HG02885 (cell line): ENCODE measurements around the gene TCF7.

ENCODE experiments used
- ATAC-seq: cut with Tn5 transposase; IDR thresholded peaks from one replicate; pipeline ENCODE4 v1.9.1; 2021; ENCODE audit warnings: mild to moderate bottlenecking; ENCODE audit not compliant: unreplicated experiment, poor library complexity

The TCF7 gene

DNA sequence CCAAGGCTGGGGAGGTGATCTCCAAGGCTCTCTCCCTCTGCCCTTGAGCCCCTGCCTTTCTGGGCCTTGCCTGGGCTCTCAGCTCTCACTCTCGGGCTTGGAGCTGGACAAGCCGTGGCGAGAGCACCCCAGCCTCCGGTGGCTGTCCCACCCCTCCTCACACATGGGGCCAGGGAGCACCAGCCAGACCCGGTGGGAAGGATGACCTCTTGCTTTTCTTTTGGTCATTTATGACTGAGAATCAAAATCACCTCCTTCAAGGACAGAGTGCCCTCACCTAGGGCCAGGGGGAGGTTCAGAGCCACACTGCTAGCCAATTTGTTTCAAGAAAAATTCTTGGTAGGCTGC lies 14.1 kb downstream of the TCF7 start:
- no peak for ATAC-seq

GRCh38 chr5:134129411-134130238 lies 15.1 kb downstream of the TCF7 start:
- ATAC-seq = no peak

GRCh38 chr5:134130239-134130945 lies 15.9 kb downstream of the TCF7 start:
- ATAC-seq = no peak

DNA sequence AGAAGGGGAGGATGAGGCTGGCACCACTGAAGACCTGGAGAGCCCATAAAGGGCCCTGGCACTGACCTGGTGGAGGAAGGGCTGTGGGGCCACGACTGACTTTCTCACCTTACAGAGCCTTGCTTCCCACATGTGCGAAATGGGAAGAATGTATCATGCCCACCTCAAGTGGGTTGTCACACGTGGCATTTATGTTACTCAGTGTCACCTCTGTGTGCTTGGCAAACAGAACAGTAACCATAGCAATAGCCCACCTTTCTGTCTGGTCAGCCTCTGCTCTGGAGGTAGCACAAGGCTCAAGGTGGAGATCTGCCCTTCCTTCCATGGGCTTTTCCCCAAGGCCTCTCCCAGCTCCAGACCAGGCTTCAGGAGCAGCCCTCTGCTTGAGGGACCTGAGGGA lies 16.7 kb downstream of the TCF7 start:
- ATAC-seq = no peak

DNA sequence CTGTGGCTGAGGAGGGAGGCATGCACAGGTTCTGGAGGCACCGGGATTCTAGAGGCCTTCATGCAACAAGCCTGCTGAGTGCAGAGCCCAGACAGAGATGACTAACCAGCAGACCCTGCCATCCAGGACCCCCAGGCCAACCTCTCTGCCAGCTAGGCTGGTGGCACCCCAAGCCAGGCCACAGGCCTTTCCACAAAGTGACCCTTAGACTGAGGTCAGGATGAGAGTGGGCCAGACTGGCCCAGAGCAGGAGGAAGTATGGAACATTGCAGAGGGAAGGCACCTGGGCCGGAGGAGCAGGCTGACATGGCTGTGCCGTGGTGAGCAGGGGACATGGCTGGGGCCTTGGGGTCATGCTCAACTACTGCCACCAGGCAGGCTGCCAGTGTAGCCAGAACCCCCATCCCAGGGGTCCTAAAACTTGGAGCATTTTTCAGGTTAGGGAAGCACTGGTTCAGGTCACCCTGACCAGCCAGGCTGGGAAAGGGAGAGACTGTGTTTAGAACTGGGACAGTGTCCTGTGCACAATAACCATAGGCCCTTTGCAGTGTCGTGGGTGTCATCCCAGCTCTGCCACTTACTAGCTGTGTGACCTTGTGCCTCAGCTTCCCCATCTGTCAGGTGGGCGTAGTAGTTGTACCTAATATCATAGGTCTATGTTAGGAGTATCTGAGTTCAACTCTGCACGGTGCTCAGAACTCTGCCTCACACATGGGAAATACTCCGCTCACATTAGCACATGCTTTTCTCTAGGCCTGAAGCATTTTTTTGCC lies 17.3 kb downstream of the TCF7 start:
- ATAC-seq = no peak

GRCh38 chr5:134132372-134133187 lies 18.1 kb downstream of the TCF7 start:
- ATAC-seq = peak; percentile 72

- no peak for ATAC-seq
Observed at GRCh38 chr5:134133188-134133994, 18.9 kb downstream of the TCF7 start.

GRCh38 chr5:134133995-134134541 lies 19.6 kb downstream of the TCF7 start:
- ATAC-seq = no peak

- no peak for ATAC-seq
Observed at GRCh38 chr5:134135091-134135655, 20.7 kb downstream of the TCF7 start.

DNA sequence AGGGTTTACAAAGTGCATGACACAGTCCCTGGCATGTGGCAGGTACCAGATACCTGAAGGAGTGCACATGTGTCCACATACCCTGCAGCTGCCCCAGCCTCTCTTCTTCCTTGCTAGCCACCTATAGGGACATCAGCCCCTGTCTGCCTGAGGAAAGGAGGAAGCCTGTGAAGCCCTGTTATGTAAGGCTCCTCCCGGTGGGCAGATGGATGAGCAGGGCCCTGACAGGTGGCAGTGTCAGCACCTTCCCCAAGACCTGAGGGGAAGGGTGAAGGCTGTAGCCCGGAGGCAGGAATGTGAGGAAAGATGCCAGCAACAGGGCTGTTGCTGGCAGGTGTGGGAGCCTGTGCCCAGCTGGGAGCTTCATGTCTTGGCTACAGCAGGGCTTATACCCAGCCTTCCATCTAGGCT lies 21.7 kb downstream of the TCF7 start:
- no peak for ATAC-seq

DNA sequence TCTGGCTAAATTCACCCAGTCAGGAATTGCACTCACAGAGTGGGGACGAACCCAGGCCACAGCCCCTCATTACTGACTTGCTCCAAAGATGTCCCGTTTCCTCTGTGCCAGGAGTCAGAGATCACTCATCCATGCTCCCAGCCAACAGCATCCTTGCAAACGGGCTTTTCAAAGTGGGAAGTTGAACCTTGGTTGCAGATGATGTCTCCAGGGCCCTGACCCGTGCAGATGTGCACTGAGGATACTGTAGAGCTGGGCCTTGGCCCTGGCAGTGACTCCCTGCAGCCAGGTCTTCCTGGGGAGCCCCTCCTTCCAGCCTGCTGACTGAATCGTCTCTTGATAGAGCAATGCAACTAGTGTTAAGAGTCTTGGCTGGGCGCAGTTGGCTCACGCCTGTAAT lies 22.3 kb downstream of the TCF7 start:
- no peak for ATAC-seq

DNA sequence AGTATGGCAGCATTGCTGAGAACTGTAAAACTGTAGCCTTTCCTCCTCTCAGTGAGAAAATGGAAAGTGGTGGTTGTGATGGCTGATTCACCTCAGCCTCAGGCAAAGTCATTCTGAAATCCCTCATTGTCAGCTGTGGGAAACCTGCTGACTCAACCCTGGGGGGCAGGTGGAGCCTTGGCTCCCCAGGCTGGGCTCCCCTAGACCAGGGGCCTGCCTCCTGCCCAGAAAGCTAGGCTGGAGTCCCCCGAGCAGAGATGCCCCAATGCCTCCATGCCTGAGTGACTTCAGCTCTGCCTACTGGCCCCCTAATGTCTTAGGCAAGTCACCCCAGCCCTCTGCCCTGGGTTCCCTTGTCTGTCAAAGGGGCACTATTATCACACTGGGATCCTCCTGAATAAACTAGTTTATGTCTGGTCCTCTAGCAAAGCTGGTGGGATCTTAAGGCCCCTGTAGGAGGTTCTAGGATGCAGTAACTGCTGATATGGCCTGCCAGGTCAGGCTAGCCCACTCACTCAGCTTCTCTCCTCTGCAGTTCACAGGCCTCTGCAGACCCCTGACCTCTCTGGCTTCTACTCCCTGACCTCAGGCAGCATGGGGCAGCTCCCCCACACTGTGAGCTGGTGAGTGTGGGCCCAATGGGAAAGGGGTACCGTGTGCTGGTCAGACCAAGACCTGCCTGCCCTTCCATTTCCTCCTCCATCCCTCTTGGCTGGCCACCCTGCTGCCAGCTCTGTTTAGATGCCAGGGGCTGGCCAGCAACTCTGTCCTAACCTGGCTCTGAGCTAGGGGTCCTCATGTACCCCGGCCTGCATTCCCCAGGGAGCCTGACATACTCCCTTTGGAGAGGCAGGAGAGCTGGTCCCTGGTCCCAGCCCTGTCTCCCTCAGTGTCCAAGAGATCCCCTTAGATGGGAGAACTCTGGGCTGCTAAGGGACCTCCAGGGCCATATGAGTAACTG lies 24.2 kb downstream of the TCF7 start:
- peak; percentile 83 for ATAC-seq

DNA sequence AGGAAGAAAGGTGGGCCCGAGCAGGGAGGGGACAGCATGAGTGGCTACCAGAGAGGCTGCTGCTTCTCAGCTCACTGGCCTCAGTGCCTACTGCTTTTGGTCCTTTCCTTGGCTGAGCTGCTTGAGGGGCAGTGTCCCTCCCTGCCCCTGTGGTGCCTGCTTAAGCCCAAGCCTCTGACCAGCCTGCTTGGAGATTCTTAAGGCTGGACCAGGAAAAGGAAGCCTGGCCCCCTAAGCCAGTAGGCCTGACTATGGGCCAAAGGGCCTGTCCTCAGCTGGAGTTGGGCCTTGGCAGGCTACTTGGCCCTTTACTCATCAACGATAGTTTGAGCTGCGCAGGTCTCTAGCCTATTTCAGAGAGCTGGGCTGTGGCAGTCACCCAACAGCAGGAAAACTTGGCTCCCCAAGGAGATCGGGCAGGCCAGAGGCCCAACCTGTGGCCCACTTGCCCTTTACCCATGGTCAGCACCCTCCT lies 24.9 kb downstream of the TCF7 start:
- ATAC-seq = no peak

GRCh38 chr5:134139891-134140469 lies 25.5 kb downstream of the TCF7 start:
- no peak for ATAC-seq

DNA sequence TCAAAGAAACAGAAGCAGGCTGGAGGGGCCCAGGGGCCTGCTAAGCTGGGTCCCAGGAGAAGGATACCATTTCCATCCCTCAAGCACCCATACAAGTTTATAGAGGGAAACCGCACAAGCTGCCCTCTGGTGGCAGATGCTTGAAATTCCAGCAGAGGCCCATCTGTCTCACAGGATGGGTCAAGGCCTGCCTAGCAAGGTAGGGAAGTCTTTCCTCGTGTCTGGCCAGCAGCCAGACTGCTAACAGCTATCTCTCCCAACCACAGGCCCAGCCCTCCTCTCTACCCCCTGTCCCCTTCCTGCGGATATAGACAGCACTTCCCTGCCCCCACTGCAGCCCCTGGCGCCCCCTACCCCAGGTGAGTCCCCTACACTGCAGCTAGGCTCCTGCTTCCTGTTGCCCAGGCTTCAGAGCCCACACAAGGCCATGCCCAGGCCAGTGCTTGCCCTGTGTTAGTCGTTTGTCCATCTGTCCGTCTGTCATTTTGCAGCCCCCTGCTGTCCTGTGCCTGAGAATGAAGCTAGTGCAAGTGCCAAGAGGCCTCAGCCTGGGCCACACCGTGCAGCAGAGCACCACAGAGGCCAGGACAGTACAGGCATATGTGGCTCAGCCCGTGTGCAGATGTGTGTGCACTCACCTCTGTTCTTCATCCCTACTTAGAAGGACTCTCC lies 26.2 kb downstream of the TCF7 start:
- ATAC-seq = peak; percentile 38

DNA sequence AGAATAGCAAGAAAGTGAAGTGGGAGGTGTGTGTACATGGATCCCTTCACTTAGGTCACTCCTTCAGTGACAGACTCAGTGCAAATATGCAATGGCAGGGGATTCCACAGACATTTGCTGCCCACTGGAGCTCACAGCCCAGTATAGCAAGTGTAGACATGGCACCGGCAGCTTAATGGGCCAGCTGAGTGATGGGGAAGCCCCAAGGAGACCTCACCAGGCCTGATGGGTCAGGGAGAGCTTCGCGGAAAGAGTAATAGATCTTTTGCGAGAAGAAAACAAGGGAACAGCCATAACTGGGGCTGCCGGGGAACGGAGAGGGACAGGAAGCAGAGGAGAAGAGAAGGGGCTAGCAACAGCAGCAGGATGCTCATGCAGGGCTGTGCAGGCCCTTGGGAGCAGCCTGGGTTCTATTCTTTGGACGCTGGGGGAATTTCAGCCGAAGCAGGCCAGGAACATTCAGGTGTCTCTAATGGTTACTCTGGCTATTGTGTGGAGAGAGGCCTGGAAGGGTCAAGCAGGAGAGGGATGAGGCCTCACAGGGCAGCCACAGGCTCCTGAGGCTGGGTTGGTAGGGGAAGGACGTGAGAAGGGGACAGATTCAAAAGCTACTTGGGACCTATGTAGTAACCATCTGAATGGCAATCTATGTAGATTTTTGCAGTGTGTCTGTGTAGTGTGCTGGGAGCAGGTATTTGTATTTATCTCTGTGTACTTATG lies 27.0 kb downstream of the TCF7 start:
- no peak for ATAC-seq
